Measurements from ENCODE around the gene ABHD17A. TPM values are rescaled to one million over a fixed set of nuclear protein-coding genes. Genes with fewer than 3 reads are reported as not detected.

The ABHD17A gene
- total and polyA plus RNA-seq, 9 of the 15 experiments (the other 6 are each of a cell fraction or from before 2014, with no cell fraction given) = 0.04 to 135 (median 21.8) TPM; not detected in 1

DNA sequence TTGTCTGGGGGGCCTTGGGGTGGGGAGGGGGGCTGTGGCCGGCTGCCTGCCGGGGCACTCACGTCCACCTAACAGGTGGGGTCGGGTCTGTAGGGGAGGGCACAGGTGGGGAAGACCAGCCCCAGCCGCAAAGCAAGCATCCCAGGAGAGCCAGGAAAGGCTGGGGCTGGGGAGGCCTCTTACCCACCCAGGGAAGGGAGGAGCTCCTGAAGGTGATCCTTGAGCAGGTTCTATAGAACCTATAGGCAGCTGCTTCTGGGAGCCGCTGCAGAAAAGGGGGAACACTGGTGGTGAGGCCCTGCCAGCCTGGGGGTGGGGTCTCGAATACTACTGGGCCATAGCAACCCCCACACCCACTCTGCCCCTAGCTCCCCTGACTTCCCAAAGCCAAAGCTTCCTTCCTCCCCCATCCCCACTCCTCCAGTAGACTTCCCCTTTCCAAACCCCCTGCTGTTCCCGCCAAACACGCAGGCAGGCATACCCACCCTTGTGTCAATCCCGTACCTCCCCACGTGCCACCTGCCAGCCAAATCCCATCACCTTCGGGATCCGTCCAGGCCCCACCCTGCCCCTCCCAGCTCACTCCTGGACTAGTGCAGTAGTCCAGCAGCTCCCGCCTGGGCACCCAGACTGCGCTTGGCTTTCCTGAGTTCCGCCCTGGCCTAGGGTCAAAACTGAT is 27.5 kb downstream of the ABHD17A start (continued):
- TF ChIP-seq, protein P1, sequence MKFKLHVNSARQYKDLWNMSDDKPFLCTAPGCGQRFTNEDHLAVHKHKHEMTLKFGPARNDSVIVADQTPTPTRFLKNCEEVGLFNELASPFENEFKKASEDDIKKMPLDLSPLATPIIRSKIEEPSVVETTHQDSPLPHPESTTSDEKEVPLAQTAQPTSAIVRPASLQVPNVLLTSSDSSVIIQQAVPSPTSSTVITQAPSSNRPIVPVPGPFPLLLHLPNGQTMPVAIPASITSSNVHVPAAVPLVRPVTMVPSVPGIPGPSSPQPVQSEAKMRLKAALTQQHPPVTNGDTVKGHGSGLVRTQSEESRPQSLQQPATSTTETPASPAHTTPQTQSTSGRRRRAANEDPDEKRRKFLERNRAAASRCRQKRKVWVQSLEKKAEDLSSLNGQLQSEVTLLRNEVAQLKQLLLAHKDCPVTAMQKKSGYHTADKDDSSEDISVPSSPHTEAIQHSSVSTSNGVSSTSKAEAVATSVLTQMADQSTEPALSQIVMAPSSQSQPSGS (CRISPR knock-in tag; IDR thresholded peaks at IDR 0.05) = no peak
- TF ChIP-seq TAL1 (IDR thresholded peaks at IDR 0.05) = no peak
- no peak for TF ChIP-seq HOXB6 (CRISPR knock-in tag; IDR thresholded peaks at IDR 0.05; ENCODE audit: borderline replicate concordance)
- no peak for TF ChIP-seq ARHGAP35 (IDR thresholded peaks at IDR 0.05; ENCODE audit: partially characterized antibody)
- peak; percentile 2; the same call in 1 of the 2 replicates for TF ChIP-seq NR2C1 (IDR thresholded peaks at IDR 0.05)
- TF ChIP-seq NR2C1 (tag; IDR thresholded peaks at IDR 0.05) = no peak
- TF ChIP-seq, protein P2, sequence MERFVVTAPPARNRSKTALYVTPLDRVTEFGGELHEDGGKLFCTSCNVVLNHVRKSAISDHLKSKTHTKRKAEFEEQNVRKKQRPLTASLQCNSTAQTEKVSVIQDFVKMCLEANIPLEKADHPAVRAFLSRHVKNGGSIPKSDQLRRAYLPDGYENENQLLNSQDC (CRISPR knock-in tag; IDR thresholded peaks at IDR 0.05) = no peak
- TF ChIP-seq, protein P3, sequence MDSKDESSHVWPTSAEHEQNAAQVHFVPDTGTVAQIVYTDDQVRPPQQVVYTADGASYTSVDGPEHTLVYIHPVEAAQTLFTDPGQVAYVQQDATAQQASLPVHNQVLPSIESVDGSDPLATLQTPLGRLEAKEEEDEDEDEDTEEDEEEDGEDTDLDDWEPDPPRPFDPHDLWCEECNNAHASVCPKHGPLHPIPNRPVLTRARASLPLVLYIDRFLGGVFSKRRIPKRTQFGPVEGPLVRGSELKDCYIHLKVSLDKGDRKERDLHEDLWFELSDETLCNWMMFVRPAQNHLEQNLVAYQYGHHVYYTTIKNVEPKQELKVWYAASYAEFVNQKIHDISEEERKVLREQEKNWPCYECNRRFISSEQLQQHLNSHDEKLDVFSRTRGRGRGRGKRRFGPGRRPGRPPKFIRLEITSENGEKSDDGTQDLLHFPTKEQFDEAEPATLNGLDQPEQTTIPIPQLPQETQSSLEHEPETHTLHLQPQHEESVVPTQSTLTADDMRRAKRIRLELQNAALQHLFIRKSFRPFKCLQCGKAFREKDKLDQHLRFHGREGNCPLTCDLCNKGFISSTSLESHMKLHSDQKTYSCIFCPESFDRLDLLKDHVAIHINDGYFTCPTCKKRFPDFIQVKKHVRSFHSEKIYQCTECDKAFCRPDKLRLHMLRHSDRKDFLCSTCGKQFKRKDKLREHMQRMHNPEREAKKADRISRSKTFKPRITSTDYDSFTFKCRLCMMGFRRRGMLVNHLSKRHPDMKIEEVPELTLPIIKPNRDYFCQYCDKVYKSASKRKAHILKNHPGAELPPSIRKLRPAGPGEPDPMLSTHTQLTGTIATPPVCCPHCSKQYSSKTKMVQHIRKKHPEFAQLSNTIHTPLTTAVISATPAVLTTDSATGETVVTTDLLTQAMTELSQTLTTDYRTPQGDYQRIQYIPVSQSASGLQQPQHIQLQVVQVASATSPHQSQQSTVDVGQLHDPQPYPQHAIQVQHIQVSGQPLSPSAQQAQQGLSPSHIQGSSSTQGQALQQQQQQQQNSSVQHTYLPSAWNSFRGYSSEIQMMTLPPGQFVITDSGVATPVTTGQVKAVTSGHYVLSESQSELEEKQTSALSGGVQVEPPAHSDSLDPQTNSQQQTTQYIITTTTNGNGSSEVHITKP (IDR thresholded peaks at IDR 0.05; ENCODE audit: partially characterized antibody) = peak; percentile 26
- TF ChIP-seq, protein P4, sequence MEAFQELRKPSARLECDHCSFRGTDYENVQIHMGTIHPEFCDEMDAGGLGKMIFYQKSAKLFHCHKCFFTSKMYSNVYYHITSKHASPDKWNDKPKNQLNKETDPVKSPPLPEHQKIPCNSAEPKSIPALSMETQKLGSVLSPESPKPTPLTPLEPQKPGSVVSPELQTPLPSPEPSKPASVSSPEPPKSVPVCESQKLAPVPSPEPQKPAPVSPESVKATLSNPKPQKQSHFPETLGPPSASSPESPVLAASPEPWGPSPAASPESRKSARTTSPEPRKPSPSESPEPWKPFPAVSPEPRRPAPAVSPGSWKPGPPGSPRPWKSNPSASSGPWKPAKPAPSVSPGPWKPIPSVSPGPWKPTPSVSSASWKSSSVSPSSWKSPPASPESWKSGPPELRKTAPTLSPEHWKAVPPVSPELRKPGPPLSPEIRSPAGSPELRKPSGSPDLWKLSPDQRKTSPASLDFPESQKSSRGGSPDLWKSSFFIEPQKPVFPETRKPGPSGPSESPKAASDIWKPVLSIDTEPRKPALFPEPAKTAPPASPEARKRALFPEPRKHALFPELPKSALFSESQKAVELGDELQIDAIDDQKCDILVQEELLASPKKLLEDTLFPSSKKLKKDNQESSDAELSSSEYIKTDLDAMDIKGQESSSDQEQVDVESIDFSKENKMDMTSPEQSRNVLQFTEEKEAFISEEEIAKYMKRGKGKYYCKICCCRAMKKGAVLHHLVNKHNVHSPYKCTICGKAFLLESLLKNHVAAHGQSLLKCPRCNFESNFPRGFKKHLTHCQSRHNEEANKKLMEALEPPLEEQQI (IDR thresholded peaks at IDR 0.05) = no peak
- TF ChIP-seq ZNF124 (CRISPR knock-in tag; IDR thresholded peaks at IDR 0.05) = 0 out of 2 replicates have a peak, but pooled peaks have one; percentile 35
- TF ChIP-seq, protein P5, sequence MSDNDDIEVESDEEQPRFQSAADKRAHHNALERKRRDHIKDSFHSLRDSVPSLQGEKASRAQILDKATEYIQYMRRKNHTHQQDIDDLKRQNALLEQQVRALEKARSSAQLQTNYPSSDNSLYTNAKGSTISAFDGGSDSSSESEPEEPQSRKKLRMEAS (CRISPR knock-in tag; IDR thresholded peaks at IDR 0.05) = peak; percentile 42; the same call in 1 of the 2 replicates
- peak; percentile 26; the same call in 1 of the 2 replicates for TF ChIP-seq CXXC5 (CRISPR knock-in tag; IDR thresholded peaks at IDR 0.05)
- TF ChIP-seq, protein P6, sequence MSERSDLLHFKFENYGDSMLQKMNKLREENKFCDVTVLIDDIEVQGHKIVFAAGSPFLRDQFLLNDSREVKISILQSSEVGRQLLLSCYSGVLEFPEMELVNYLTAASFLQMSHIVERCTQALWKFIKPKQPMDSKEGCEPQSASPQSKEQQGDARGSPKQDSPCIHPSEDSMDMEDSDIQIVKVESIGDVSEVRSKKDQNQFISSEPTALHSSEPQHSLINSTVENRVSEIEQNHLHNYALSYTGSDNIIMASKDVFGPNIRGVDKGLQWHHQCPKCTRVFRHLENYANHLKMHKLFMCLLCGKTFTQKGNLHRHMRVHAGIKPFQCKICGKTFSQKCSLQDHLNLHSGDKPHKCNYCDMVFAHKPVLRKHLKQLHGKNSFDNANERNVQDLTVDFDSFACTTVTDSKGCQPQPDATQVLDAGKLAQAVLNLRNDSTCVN (CRISPR knock-in tag; IDR thresholded peaks at IDR 0.05) = 0 out of 2 replicates have a peak, but pooled peaks have one; percentile 65
- no peak for TF ChIP-seq TSC22D4 (tag; IDR thresholded peaks at IDR 0.05)
- no peak for TF ChIP-seq FOXK1 (CRISPR knock-in tag; IDR thresholded peaks at IDR 0.05; ENCODE audit: borderline replicate concordance)
- no peak for TF ChIP-seq MTF1 (CRISPR knock-in tag; IDR thresholded peaks at IDR 0.05; ENCODE audit: borderline replicate concordance)
- no peak for TF ChIP-seq RBM14 (IDR thresholded peaks at IDR 0.05; ENCODE audit: borderline replicate concordance, insufficient read depth, low read depth, low read length)
- no peak for TF ChIP-seq ZNF644 (tag; IDR thresholded peaks at IDR 0.05; ENCODE audit: low read depth)

All from K562 (cell line).